Fibroblast of lung (primary cell): ENCODE measurements around the gene DMXL1. TPM values are rescaled to one million over a fixed set of nuclear protein-coding genes. Genes with fewer than 3 reads are reported as not detected.

Source experiments
- DNase-seq, 2 donors: peaks; one replicate each; pipeline versions ENCODE4 v3.0.0 to v3.0.0-alpha.2; 2010; ENCODE audit warnings: low read depth in 2 of 2
- H2AFZ ChIP-seq: 2 replicates; pipeline ENCODE4 v1.5.1; 2012; ENCODE audit warnings: low read length, control low read depth, inconsistent platforms
- H3K27ac ChIP-seq: 2 replicates; pipeline ENCODE4 v1.5.1; 2011; ENCODE audit warnings: low read length, control low read depth; ENCODE audit not compliant: insufficient read depth
- H3K27me3 ChIP-seq: 2 replicates; pipeline ENCODE4 v1.5.1; 2011; ENCODE audit warnings: mild to moderate bottlenecking, low read length; ENCODE audit not compliant: control insufficient read depth, insufficient read depth
- H3K36me3 ChIP-seq: 2 replicates; pipeline ENCODE4 v1.5.1; 2011; ENCODE audit warnings: low read length; ENCODE audit not compliant: control insufficient read depth, insufficient read depth
- H3K4me1 ChIP-seq: 2 replicates; pipeline ENCODE4 v1.5.1; 2011; ENCODE audit warnings: low read length; ENCODE audit not compliant: control insufficient read depth, insufficient read depth; ENCODE audit errors: extremely low read depth
- H3K4me2 ChIP-seq: 2 replicates; pipeline ENCODE4 v1.5.1; 2011; ENCODE audit warnings: low read length, control low read depth; ENCODE audit not compliant: insufficient read depth; ENCODE audit errors: extremely low read depth
- H3K4me3 ChIP-seq, 4 experiments: fragments of 200-600 bp in 1 of 4; sonication (generic) in 1 of 4; replicated peaks in 1 of 4; 2 replicates each; pipeline ENCODE4 v1.5.1; 2011 to 2016; ENCODE audit warnings: low read length in 4 of 4, low read depth in 3 of 4, mild to moderate bottlenecking in 3 of 4, control low read depth in 2 of 4, inconsistent platforms in 1 of 4, mixed read lengths in 1 of 4; ENCODE audit not compliant: insufficient read depth in 1 of 4; ENCODE audit errors: control extremely low read depth in 1 of 4
- H3K79me2 ChIP-seq: 2 replicates; pipeline ENCODE4 v1.5.1; 2012; ENCODE audit warnings: mild to moderate bottlenecking, low read length, inconsistent platforms; ENCODE audit not compliant: control insufficient read depth, insufficient read depth
- H3K9ac ChIP-seq: 2 replicates; pipeline ENCODE4 v1.5.1; 2011; ENCODE audit warnings: mild to moderate bottlenecking, low read length, control low read depth; ENCODE audit not compliant: insufficient read depth
- H3K9me3 ChIP-seq: 2 replicates; pipeline ENCODE4 v1.5.1; 2012; ENCODE audit warnings: low read depth, low read length; ENCODE audit not compliant: control insufficient read depth, insufficient read depth
- H4K20me1 ChIP-seq: 2 replicates; pipeline ENCODE4 v1.5.1; 2011; ENCODE audit warnings: low read length; ENCODE audit not compliant: control insufficient read depth, insufficient read depth; ENCODE audit errors: extremely low read depth
- EZH2 ChIP-seq: IDR thresholded peaks from 2 replicates; pipeline ENCODE4 v1.5.1; 2012; ENCODE audit warnings: low read length, control low read depth, mild to moderate bottlenecking; ENCODE audit errors: missing control alignments
- polyA plus RNA-seq, 2 donors: library from polyadenylated mRNA; depleted of rRNA in 1 of 2; stranded (reverse) in 1 of 2; unstranded in 1 of 2; fragments of >200 nt; gene quantifications; 2 replicates each; pipeline ENCODE4 v1.2.1, GENCODE V29; 2011 to 2012; ENCODE audit warnings: missing spikeins in 1 of 2
- total RNA-seq: library from RNA; depleted of rRNA; stranded (reverse); fragments of >200 nt; gene quantifications from 2 replicates; pipeline ENCODE4 v1.2.1, GENCODE V29; 2014
- TF ChIP-seq, protein P1 (sequence below), 2 donors: IDR thresholded peaks in 1 of 2; conservative IDR thresholded peaks in 1 of 2; 1 replicate in 1 of 2; 2 replicates in 1 of 2; pipeline ENCODE4 v1.5.1; 2011 to 2012; ENCODE audit warnings: low read length in 2 of 2, control low read depth in 1 of 2, inconsistent platforms in 1 of 2, low read depth in 1 of 2, mild to moderate bottlenecking in 1 of 2

Gene DMXL1
- total and polyA plus RNA-seq, 2 donors (not counting 1 experiment from before 2014, with no cell fraction given) = 21.1 to 59.5 TPM

DNA sequence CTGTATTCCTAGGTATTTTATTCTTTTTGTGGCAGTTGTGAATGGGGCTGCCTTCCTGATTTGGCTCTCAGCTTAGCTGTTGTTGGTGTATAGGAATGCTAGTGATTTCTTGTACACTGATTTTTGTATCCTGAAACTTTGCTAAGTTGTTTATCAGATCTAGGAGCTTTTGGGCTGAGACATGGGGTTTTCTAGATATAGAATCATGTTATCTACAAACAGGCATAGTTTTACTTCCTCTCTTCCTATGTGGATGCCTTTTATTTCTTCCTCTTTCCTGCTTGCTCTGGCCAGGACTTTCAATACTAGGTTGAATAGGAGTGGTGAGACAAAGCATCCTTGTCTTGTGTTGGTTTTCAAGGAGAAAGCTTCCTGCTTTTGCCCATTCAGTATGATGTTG lies 129.9 kb downstream of the DMXL1 start:
- Histone ChIP-seq H3K4me1 (no peaks in the 10 kb centered on the region), H4K20me1 (no peaks in the 10 kb centered on the region), H3K9ac (no peak overlapping the region), H3K9me3 (no peaks in the 10 kb centered on the region), H3K79me2 (no peaks in the 10 kb centered on the region), H3K4me2 (no peak overlapping the region), H3K27me3 (no peaks in the 10 kb centered on the region), H3K36me3 (no peaks in the 10 kb centered on the region), H3K27ac (no peak overlapping the region), H2AFZ (no peak overlapping the region), H3K4me3 (no peak overlapping the region)
- TF ChIP-seq, protein P1, sequence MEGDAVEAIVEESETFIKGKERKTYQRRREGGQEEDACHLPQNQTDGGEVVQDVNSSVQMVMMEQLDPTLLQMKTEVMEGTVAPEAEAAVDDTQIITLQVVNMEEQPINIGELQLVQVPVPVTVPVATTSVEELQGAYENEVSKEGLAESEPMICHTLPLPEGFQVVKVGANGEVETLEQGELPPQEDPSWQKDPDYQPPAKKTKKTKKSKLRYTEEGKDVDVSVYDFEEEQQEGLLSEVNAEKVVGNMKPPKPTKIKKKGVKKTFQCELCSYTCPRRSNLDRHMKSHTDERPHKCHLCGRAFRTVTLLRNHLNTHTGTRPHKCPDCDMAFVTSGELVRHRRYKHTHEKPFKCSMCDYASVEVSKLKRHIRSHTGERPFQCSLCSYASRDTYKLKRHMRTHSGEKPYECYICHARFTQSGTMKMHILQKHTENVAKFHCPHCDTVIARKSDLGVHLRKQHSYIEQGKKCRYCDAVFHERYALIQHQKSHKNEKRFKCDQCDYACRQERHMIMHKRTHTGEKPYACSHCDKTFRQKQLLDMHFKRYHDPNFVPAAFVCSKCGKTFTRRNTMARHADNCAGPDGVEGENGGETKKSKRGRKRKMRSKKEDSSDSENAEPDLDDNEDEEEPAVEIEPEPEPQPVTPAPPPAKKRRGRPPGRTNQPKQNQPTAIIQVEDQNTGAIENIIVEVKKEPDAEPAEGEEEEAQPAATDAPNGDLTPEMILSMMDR (conservative IDR thresholded peaks at IDR 0.05 in 1 of 2, IDR thresholded peaks at IDR 0.05 in 1 of 2; ENCODE audit: low read depth in 1 of 2, low read length in 2 of 2) = no peak
- no peak for TF ChIP-seq EZH2
- no peak for DNase-seq

DNA sequence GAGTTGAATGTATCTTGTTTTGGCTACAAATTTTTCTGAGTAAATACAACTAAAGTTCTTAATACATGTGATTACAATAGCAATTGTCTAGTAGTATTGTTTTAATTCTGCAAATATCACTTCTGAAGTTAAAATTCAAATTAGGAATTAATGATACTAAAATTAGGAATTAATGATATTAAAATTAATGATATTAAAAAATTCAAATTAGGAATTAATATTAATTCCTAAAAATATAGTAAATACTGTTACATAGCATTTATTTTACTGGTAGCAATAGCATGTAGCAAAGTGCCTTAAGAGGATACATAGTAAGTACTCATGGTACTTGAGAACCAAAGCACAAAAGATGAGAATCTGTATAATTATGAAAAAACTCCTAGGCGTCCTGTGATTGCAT lies 136.2 kb downstream of the DMXL1 start:
- no peak for TF ChIP-seq EZH2
- Histone ChIP-seq H4K20me1 (no peaks in the 10 kb centered on the region), H3K9me3 (no peaks in the 10 kb centered on the region), H3K27me3 (no peaks in the 10 kb centered on the region), H3K4me3 (no peak overlapping the region), H3K79me2 (no peaks in the 10 kb centered on the region), H3K36me3 (no peaks in the 10 kb centered on the region), H2AFZ (no peak overlapping the region), H3K4me1 (no peaks in the 10 kb centered on the region), H3K4me2 (no peak overlapping the region), H3K27ac (no peak overlapping the region), H3K9ac (no peak overlapping the region)
- DNase-seq = no peak

DNA sequence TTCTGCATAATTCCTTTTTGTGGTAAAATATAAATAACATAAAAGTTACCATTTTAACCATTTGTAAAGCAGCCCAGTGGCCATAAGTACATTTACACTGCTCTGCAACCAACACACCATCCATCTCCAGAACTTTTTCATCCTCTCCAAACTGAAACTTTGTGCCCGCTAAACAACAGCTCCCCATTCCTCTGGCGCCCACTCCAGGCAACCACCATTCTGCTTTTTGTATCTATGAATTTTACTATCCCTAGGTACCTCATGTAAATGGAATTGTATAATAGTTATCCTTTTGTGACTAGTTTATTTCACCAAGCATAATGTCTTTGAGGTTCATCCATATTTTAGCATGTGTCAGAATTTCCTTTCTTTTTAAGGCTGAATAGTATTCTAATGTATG lies 141.1 kb downstream of the DMXL1 start:
- Histone ChIP-seq H3K36me3 (no peaks in the 10 kb centered on the region), H3K4me2 (no peak overlapping the region), H3K9ac (no peak overlapping the region), H4K20me1 (no peaks in the 10 kb centered on the region), H3K27me3 (no peaks in the 10 kb centered on the region), H3K79me2 (no peaks in the 10 kb centered on the region), H3K27ac (no peak overlapping the region), H3K4me1 (no peaks in the 10 kb centered on the region), H2AFZ (no peak overlapping the region), H3K9me3 (no peaks in the 10 kb centered on the region), H3K4me3 (no peak overlapping the region)
- TF ChIP-seq, protein P1 (conservative IDR thresholded peaks at IDR 0.05 in 1 of 2, IDR thresholded peaks at IDR 0.05 in 1 of 2; ENCODE audit: low read depth in 1 of 2, low read length in 2 of 2) = no peak
- no peak for TF ChIP-seq EZH2
- no peak for DNase-seq

DNA sequence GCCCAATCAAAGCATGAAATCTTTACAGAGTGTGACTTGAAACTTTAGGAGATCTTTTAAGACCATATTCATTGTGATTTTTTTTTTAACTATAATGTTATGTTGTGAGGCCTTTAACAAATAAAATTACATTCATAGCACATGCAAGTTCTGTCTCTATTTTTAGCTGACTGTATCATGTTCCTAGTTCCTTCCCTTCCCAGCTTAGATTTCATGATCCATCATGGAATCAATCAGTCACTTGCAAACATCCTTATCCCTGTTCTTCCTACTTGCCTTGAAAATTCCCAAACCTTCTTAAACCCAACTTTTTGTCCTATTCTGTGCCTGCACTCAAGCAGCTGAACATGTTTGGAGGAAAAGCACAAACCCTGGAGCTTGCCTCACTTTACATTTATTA lies 141.8 kb downstream of the DMXL1 start:
- H4K20me1 ChIP-seq = no peaks in the 10 kb centered on the region
- no peaks in the 10 kb centered on the region for H3K79me2 ChIP-seq
- no peak overlapping the region for H3K27ac ChIP-seq
- no peaks in the 10 kb centered on the region for H3K36me3 ChIP-seq
- DNase-seq = no peak
- H3K4me2 ChIP-seq = no peak overlapping the region
- no peak overlapping the region for H2AFZ ChIP-seq
- TF ChIP-seq, protein P1 (conservative IDR thresholded peaks at IDR 0.05 in 1 of 2, IDR thresholded peaks at IDR 0.05 in 1 of 2; ENCODE audit: low read depth in 1 of 2, low read length in 2 of 2) = no peak
- no peak for TF ChIP-seq EZH2
- H3K4me1 ChIP-seq = no peaks in the 10 kb centered on the region
- H3K9ac ChIP-seq = no peak overlapping the region
- H3K27me3 ChIP-seq = no peaks in the 10 kb centered on the region
- H3K9me3 ChIP-seq = no peaks in the 10 kb centered on the region
- no peak overlapping the region for H3K4me3 ChIP-seq
